HG03432 (cell line): ENCODE results near the gene PSD4.

Experiments
- ATAC-seq: cut with Tn5 transposase; IDR thresholded peaks from one replicate; pipeline ENCODE4 v1.9.1; 2021; ENCODE audit warnings: mild to moderate bottlenecking, moderate library complexity; ENCODE audit not compliant: unreplicated experiment

Gene PSD4

GRCh38 chr2:113183264-113183663 is 9.5 kb downstream of the PSD4 start:
- no peak for ATAC-seq

- no peak for ATAC-seq
Measured at GRCh38 chr2:113183703-113184102, 9.9 kb downstream of the PSD4 start.

- no peak for ATAC-seq
Measured at GRCh38 chr2:113184531-113185230, 10.9 kb downstream of the PSD4 start.

GRCh38 chr2:113185664-113186432 is 12.1 kb downstream of the PSD4 start:
- ATAC-seq: no peak

GRCh38 chr2:113186433-113186796 is 12.6 kb downstream of the PSD4 start:
- ATAC-seq: no peak

- no peak for ATAC-seq
Measured at GRCh38 chr2:113187771-113188170, 14.0 kb downstream of the PSD4 start.

- ATAC-seq: no peak
Measured at GRCh38 chr2:113190871-113191270, 17.1 kb downstream of the PSD4 start.

- ATAC-seq: no peak
Measured at GRCh38 chr2:113192459-113193100, 18.8 kb downstream of the PSD4 start.

GRCh38 chr2:113195923-113196501 is 22.2 kb downstream of the PSD4 start:
- no peak for ATAC-seq

- ATAC-seq: no peak
Measured at GRCh38 chr2:113196839-113197238, 23.1 kb downstream of the PSD4 start.

- ATAC-seq: no peak
Measured at GRCh38 chr2:113197347-113198047, 23.7 kb downstream of the PSD4 start.

GRCh38 chr2:113198048-113198789 is 24.4 kb downstream of the PSD4 start:
- ATAC-seq: no peak

GRCh38 chr2:113198790-113199612 is 25.2 kb downstream of the PSD4 start:
- peak; percentile 73 for ATAC-seq

- no peak for ATAC-seq
Measured at GRCh38 chr2:113200236-113200635, 26.5 kb downstream of the PSD4 start.

GRCh38 chr2:113200736-113201490 is 27.1 kb downstream of the PSD4 start:
- ATAC-seq: no peak

GRCh38 chr2:113201496-113202304 is 27.9 kb downstream of the PSD4 start:
- no peak for ATAC-seq

GRCh38 chr2:113202305-113203216 is 28.8 kb downstream of the PSD4 start:
- no peak for ATAC-seq
